ENCODE measurements around the gene CD48. TPM values are rescaled to one million over a fixed set of nuclear protein-coding genes. Genes with fewer than 3 reads are reported as not detected.
"Not testable (repeated sequence)": the region's sequence is repeated elsewhere in the genome, so short reads cannot be mapped to it uniquely, and the experiment has no call there.

The CD48 gene
- total RNA-seq, 1 donor from 2014 or later = 26.3 TPM

- H3K36me3 ChIP-seq; H3K4me3 ChIP-seq; intact Hi-C loops (cut with DNase I); H3K9me3 ChIP-seq; DNase-seq; H3K4me1 ChIP-seq; H3K27me3 ChIP-seq (ENCODE audit: low read depth); H3K27ac ChIP-seq; ATAC-seq: not testable (repeated sequence)
- TF ChIP-seq CTCF (IDR thresholded peaks at IDR 0.05) = peak; percentile 24
Measured at GRCh38 chr1:160692390-160692789, 19.2 kb downstream of the CD48 start.

- no peaks in the 10 kb centered on the region for H3K27me3 ChIP-seq (ENCODE audit: low read depth)
- ATAC-seq = no peak
Measured at GRCh38 chr1:160685266-160685665, 26.4 kb downstream of the CD48 start.

GRCh38 chr1:160682983-160683865, 28.4 kb downstream of the CD48 start:
- Histone ChIP-seq H3K27ac (peak overlapping the region; percentile 27), H3K27me3 (ENCODE audit: low read depth) (no peaks in the 10 kb centered on the region), H3K9me3 (no peaks in the 10 kb centered on the region), H3K36me3 (peaks cover 15% of the 10 kb centered on the region), H3K4me3 (no peak overlapping the region), H3K4me1 (peaks cover 27% of the 10 kb centered on the region)
- ATAC-seq = peak; percentile 7 to 50
- intact Hi-C loops (cut with DNase I) = no loop called here
- no peak for TF ChIP-seq CTCF (IDR thresholded peaks at IDR 0.05)
- no peak for DNase-seq

More at GRCh38 chr1:160685266-160685665, 26.4 kb downstream of the CD48 start:
- Histone ChIP-seq H3K36me3 (peaks cover 8% of the 10 kb centered on the region), H3K9me3 (no peaks in the 10 kb centered on the region), H3K4me1 (peaks cover 27% of the 10 kb centered on the region), H3K27ac (no peak overlapping the region), H3K4me3 (no peak overlapping the region)
- intact Hi-C loops (cut with DNase I) = no loop called here
- DNase-seq = no peak
- TF ChIP-seq CTCF (IDR thresholded peaks at IDR 0.05) = no peak

GRCh38 chr1:160681891-160682140, 29.8 kb downstream of the CD48 start:
- DNase-seq = no peak
- TF ChIP-seq CTCF (IDR thresholded peaks at IDR 0.05) = no peak
- peaks cover 27% of the 10 kb centered on the region for H3K4me1 ChIP-seq
- H3K27ac ChIP-seq = no peak overlapping the region
- peaks cover 15% of the 10 kb centered on the region for H3K36me3 ChIP-seq
- no peaks in the 10 kb centered on the region for H3K27me3 ChIP-seq (ENCODE audit: low read depth)
- no peak overlapping the region for H3K4me3 ChIP-seq
- no peaks in the 10 kb centered on the region for H3K9me3 ChIP-seq
- intact Hi-C loops (cut with DNase I) = no loop called here
- ATAC-seq = no peak

- Histone ChIP-seq H3K9me3 (no peaks in the 10 kb centered on the region), H3K4me3 (no peak overlapping the region), H3K27me3 (ENCODE audit: low read depth) (no peaks in the 10 kb centered on the region), H3K36me3 (peaks cover 15% of the 10 kb centered on the region), H3K27ac (no peak overlapping the region), H3K4me1 (peaks cover 27% of the 10 kb centered on the region)
- peak; percentile 84 to 93 for ATAC-seq
- TF ChIP-seq CTCF (IDR thresholded peaks at IDR 0.05) = peak; percentile 66
- DNase-seq = peak; percentile 85
- intact Hi-C loops (cut with DNase I) = no loop called here
Measured at GRCh38 chr1:160681066-160681890, 30.3 kb downstream of the CD48 start.
